ENCODE data around the gene ADNP2.

- TF ChIP-seq, protein P1, sequence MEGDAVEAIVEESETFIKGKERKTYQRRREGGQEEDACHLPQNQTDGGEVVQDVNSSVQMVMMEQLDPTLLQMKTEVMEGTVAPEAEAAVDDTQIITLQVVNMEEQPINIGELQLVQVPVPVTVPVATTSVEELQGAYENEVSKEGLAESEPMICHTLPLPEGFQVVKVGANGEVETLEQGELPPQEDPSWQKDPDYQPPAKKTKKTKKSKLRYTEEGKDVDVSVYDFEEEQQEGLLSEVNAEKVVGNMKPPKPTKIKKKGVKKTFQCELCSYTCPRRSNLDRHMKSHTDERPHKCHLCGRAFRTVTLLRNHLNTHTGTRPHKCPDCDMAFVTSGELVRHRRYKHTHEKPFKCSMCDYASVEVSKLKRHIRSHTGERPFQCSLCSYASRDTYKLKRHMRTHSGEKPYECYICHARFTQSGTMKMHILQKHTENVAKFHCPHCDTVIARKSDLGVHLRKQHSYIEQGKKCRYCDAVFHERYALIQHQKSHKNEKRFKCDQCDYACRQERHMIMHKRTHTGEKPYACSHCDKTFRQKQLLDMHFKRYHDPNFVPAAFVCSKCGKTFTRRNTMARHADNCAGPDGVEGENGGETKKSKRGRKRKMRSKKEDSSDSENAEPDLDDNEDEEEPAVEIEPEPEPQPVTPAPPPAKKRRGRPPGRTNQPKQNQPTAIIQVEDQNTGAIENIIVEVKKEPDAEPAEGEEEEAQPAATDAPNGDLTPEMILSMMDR (IDR thresholded peaks at IDR 0.05), result no peak
- TF ChIP-seq POLR2A (IDR thresholded peaks at IDR 0.05), result no peak
- TF ChIP-seq EP300 (IDR thresholded peaks at IDR 0.05), result no peak
Observed at GRCh38 chr18:80132180-80132812, 23.2 kb downstream of the ADNP2 start.

All from tibial nerve (tissue), 4 donors.